Endothelial cell of umbilical vein (primary cell): ENCODE results near the gene MRPS6. TPM values are rescaled to one million over a fixed set of nuclear protein-coding genes. Genes with fewer than 3 reads are reported as not detected.

Experiments
- BruUV-seq: library from RNA; stranded (reverse); fragments of 400-500 nt; replicated peaks from 2 replicates; lab custom pipeline; 2021; lab: Mats Ljungman, UMichigan
- CTCF ChIA-PET: fragments of 300-600, 350-600 bp; sonication (Branson Sonifier 250); formaldehyde crosslinking; loops from one replicate; lab custom pipeline; 2021; ENCODE audit warnings: antibody characterized with exemption, inconsistent platforms; lab: Charles Lee
- POLR2A ChIA-PET: fragments of 300-600, 350-600 bp; sonication (Branson Sonifier 250); formaldehyde crosslinking; loops from one replicate; lab custom pipeline; 2021; ENCODE audit warnings: antibody characterized with exemption, inconsistent platforms; lab: Charles Lee
- DNase-seq: peaks from one replicate; pipeline ENCODE4 v3.0.0-alpha.2; 2011; ENCODE audit warnings: low read depth, low spot score
- FAIRE-seq: peaks from 2 replicates; lab custom pipeline; 2011; peaks lifted over from hg19 to GRCh38; lab: Jason Lieb, UNC
- H2AFZ ChIP-seq: 2 replicates; pipeline ENCODE4 v1.6.0; 2012; ENCODE audit warnings: low read depth, low read length, control low read depth, inconsistent platforms
- H3K27ac ChIP-seq: 2 replicates; pipeline ENCODE4 v1.5.1; 2011; ENCODE audit warnings: low read depth, mild to moderate bottlenecking, control low read depth, low read length, moderate library complexity; ENCODE audit not compliant: insufficient read depth
- H3K27me3 ChIP-seq, 2 experiments: 2 replicates each; pipeline versions ENCODE4 v1.6.0 to v1.6.1; 2011; ENCODE audit warnings: low read length in 2 of 2, mixed read lengths in 1 of 2; ENCODE audit not compliant: control insufficient read depth in 2 of 2, insufficient read depth in 2 of 2
- H3K36me3 ChIP-seq, 2 experiments: 2 replicates in 1 of 2; 3 replicates in 1 of 2; pipeline ENCODE4 v1.5.1; 2011; ENCODE audit warnings: low read length in 2 of 2, mild to moderate bottlenecking in 1 of 2, moderate library complexity in 1 of 2; ENCODE audit not compliant: control insufficient read depth in 2 of 2, insufficient read depth in 2 of 2; ENCODE audit errors: extremely low read depth in 1 of 2
- H3K4me1 ChIP-seq: 3 replicates; pipeline ENCODE4 v1.5.1; 2011; ENCODE audit warnings: mild to moderate bottlenecking, low read length; ENCODE audit not compliant: control insufficient read depth, insufficient read depth; ENCODE audit errors: extremely low read depth
- H3K4me2 ChIP-seq: 2 replicates; pipeline ENCODE4 v1.6.1; 2011; ENCODE audit warnings: low read length, control low read depth, mixed read lengths; ENCODE audit not compliant: insufficient read depth
- H3K4me3 ChIP-seq, 3 experiments: fragments of 200-600 bp in 1 of 3; sonication (generic), shearing (Covaris generic) in 1 of 3; replicated peaks in 1 of 3; 2 replicates each; pipeline ENCODE4 v1.5.1; 2011 to 2016; ENCODE audit warnings: control low read depth in 3 of 3, low read length in 3 of 3, mild to moderate bottlenecking in 2 of 3, inconsistent platforms in 1 of 3, low read depth in 1 of 3, moderate library complexity in 1 of 3; ENCODE audit not compliant: insufficient read depth in 1 of 3
- H3K79me2 ChIP-seq: 2 replicates; pipeline ENCODE4 v1.6.0; 2012; ENCODE audit warnings: low read length, inconsistent platforms; ENCODE audit not compliant: control insufficient read depth, insufficient read depth
- H3K9ac ChIP-seq: replicated peaks from 2 replicates; pipeline ENCODE3; 2011; ENCODE audit warnings: low read length, control low read depth; ENCODE audit not compliant: insufficient read depth; ENCODE audit errors: extremely low read depth
- H3K9me1 ChIP-seq: replicated peaks from 3 replicates; pipeline ENCODE4 v1.6.0; 2011; ENCODE audit warnings: mild to moderate bottlenecking, low read length; ENCODE audit not compliant: control insufficient read depth, insufficient read depth; ENCODE audit errors: extremely low read depth
- H3K9me3 ChIP-seq: replicated peaks from 2 replicates; pipeline ENCODE4 v1.5.1; 2012; ENCODE audit warnings: low read length, inconsistent platforms; ENCODE audit not compliant: control insufficient read depth, insufficient read depth
- H4K20me1 ChIP-seq: replicated peaks from 2 replicates; pipeline ENCODE3; 2011; ENCODE audit warnings: mild to moderate bottlenecking, low read length; ENCODE audit not compliant: control insufficient read depth, insufficient read depth; ENCODE audit errors: extremely low read depth
- CTCF ChIP-seq, 2 donors: IDR thresholded peaks; 1 replicate in 1 of 2; 2 replicates in 1 of 2; pipeline ENCODE4 v1.5.1; 2011; ENCODE audit warnings: low read length in 2 of 2, mild to moderate bottlenecking in 2 of 2, moderate library complexity in 2 of 2, control low read depth in 1 of 2, inconsistent platforms in 1 of 2, low read depth in 1 of 2; ENCODE audit not compliant: insufficient read depth in 1 of 2; ENCODE audit errors: extremely low read depth in 1 of 2
- EZH2 ChIP-seq: IDR thresholded peaks from 2 replicates; pipeline ENCODE4 v1.6.1; 2012; ENCODE audit warnings: borderline replicate concordance, low read depth, mild to moderate bottlenecking, moderate library complexity, low read length, inconsistent platforms; ENCODE audit not compliant: severe bottlenecking
- FOS ChIP-seq: IDR thresholded peaks from 2 replicates; pipeline ENCODE4 v1.6.1; 2011; ENCODE audit warnings: mild to moderate bottlenecking, low read length, moderate library complexity, borderline replicate concordance; ENCODE audit not compliant: insufficient read depth
- GATA2 ChIP-seq: IDR thresholded peaks from 2 replicates; pipeline ENCODE4 v1.7.0; 2011; ENCODE audit warnings: low read depth, mild to moderate bottlenecking, moderate library complexity, mixed read lengths, low read length; ENCODE audit not compliant: insufficient read length, insufficient read depth
- JUN ChIP-seq: IDR thresholded peaks from 2 replicates; pipeline ENCODE4 v1.6.1; 2011; ENCODE audit warnings: borderline replicate concordance, low read depth; ENCODE audit not compliant: insufficient read length, insufficient read depth
- MAX ChIP-seq: IDR thresholded peaks from 2 replicates; pipeline ENCODE4 v1.6.1; 2011; ENCODE audit not compliant: insufficient read depth, insufficient read length
- MYC ChIP-seq: IDR thresholded peaks from one replicate; pipeline ENCODE4 v1.6.1; 2011; ENCODE audit warnings: mild to moderate bottlenecking, low read depth, low read length
- POLR2A ChIP-seq: IDR thresholded peaks from 2 replicates; pipeline ENCODE4 v1.6.1; 2012; ENCODE audit warnings: low read depth, mild to moderate bottlenecking, control low read depth, low read length
- POLR2AphosphoS5 ChIP-seq: IDR thresholded peaks from 2 replicates; pipeline ENCODE4 v1.6.1; 2012; ENCODE audit warnings: low read depth, mild to moderate bottlenecking, control low read depth, low read length, moderate library complexity; ENCODE audit not compliant: insufficient read depth
- dilution Hi-C: fragments of 300-500 bp; cut with MboI; formaldehyde crosslinking; loops from one replicate; pipeline ENCODE4 v1.15.0; 2019; ENCODE audit warnings: low sequenced_read_pairs; ENCODE audit not compliant: extremely low pct_ligation_motif_present
- intact Hi-C: fragments of 100-400 bp; cut with micrococcal nuclease; formaldehyde crosslinking; loops from one replicate; pipeline ENCODE4 v1.10.0; 2022
- polyA plus RNA-seq, 4 experiments: library from polyadenylated mRNA; depleted of rRNA in 3 of 4; stranded (reverse) in 3 of 4; unstranded in 1 of 4; fragments of >200 nt; gene quantifications; 2 replicates each; pipeline versions ENCODE4 v1.2.1 to v1.2.3, GENCODE V29; 2011 to 2012; ENCODE audit warnings: missing spikeins in 1 of 4
- total RNA-seq: library from RNA; stranded (reverse); gene quantifications from 2 replicates; pipeline ENCODE4 v1.2.3, GENCODE V29; 2021

Gene MRPS6
- total and polyA plus RNA-seq, 2 donors (not counting 3 experiments of a cell fraction or from before 2014, with no cell fraction given): 19.8 to 37.2 TPM

DNA sequence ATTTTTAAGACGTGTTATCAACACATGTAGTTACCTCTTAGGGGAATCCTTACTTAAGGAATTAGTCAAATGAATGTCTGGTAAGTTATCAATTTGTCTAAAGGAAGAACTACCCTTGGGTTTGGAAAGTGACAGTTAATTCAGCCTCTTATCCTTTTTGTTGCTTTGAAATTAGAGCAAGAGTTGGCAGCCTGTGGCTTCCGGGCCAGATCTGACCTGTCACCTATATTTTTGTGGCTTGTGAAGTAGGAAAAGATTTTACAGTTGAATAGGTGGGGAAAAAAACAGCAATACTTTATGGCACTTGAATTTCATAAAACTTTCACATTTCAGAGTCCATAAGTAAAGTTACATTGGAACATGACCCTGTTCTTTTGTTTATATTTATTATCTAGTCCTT, 5.5 kb downstream of the MRPS6 start:
- no peak overlapping the region for H3K27ac ChIP-seq
- FAIRE-seq (no peak), DNase-seq (no peak)
- H2AFZ ChIP-seq: no peak overlapping the region
- no peaks in the 10 kb centered on the region for H3K36me3 ChIP-seq
- H3K79me2 ChIP-seq: peaks cover 30% of the 10 kb centered on the region
- H3K9ac ChIP-seq: no peak overlapping the region
- H3K4me2 ChIP-seq: no peak overlapping the region
- BruUV-seq: no TSS peak
- no peaks in the 10 kb centered on the region for H3K9me3 ChIP-seq
- CTCF ChIA-PET: interaction anchor here (0.8 to 1.8 kb wide), 2 partner anchors 13 to 155 kb away, joined by 4 to 6 read pairs; no protein-coding TSS in a partner anchor
- intact Hi-C loops: no loop called here
- no peaks in the 10 kb centered on the region for H3K27me3 ChIP-seq
- H3K4me3 ChIP-seq: no peak overlapping the region
- H3K9me1 ChIP-seq: no peaks in the 10 kb centered on the region
- peaks cover 7% of the 10 kb centered on the region for H3K4me1 ChIP-seq
- TF ChIP-seq POLR2AphosphoS5 (no peak), JUN (no peak), FOS (no peak), MYC (no peak), POLR2A (no peak), GATA2 (no peak), CTCF (IDR thresholded peaks at IDR 0.05; ENCODE audit: extremely low read depth in 1 of 2, insufficient read depth in 1 of 2, low read depth in 1 of 2, low read length in 2 of 2) (no peak), MAX (no peak), EZH2 (no peak)
- POLR2A ChIA-PET: no interaction called here
- dilution Hi-C loops: no loop called here
- no peaks in the 10 kb centered on the region for H4K20me1 ChIP-seq
